GM21390 (cell line): ENCODE data around the gene CD1D.

Experiments used
- ATAC-seq: cut with Tn5 transposase; IDR thresholded peaks from one replicate; pipeline ENCODE4 v1.9.1; 2021; ENCODE audit not compliant: unreplicated experiment

Gene CD1D

GRCh38 chr1:158180741-158181576, at the start of gene CD1D:
CD1D (plus strand) TSS chr1:158180895; CDS start chr1:158181102, 207 bp downstream.
- ATAC-seq: no peak

GRCh38 chr1:158131217-158131616, 49.5 kb upstream of the CD1D start:
- no peak for ATAC-seq

- ATAC-seq: no peak
These were observed 39.9 kb upstream of the CD1D start for GRCh38 chr1:158140764-158141192.

GRCh38 chr1:158145173-158145719, 35.4 kb upstream of the CD1D start:
- ATAC-seq: no peak

- no peak for ATAC-seq
These were observed 34.5 kb upstream of the CD1D start for GRCh38 chr1:158146165-158146564.

GRCh38 chr1:158146739-158147138, 34.0 kb upstream of the CD1D start:
- ATAC-seq: no peak

GRCh38 chr1:158147401-158147800, 33.3 kb upstream of the CD1D start:
- no peak for ATAC-seq

GRCh38 chr1:158147869-158148268, 32.8 kb upstream of the CD1D start:
- ATAC-seq: no peak

GRCh38 chr1:158148468-158148867, 32.2 kb upstream of the CD1D start:
- ATAC-seq: no peak

GRCh38 chr1:158149175-158149574, 31.5 kb upstream of the CD1D start:
- no peak for ATAC-seq

GRCh38 chr1:158149577-158150269, 31.0 kb upstream of the CD1D start:
- no peak for ATAC-seq

- ATAC-seq: no peak
These were observed 30.2 kb upstream of the CD1D start for GRCh38 chr1:158150523-158150922.

GRCh38 chr1:158153179-158153578, 27.5 kb upstream of the CD1D start:
- no peak for ATAC-seq

GRCh38 chr1:158153746-158154444, 26.8 kb upstream of the CD1D start:
- ATAC-seq: no peak

- no peak for ATAC-seq
These were observed 26.2 kb upstream of the CD1D start for GRCh38 chr1:158154501-158154900.

GRCh38 chr1:158155673-158156072, 25.0 kb upstream of the CD1D start:
- ATAC-seq: no peak

GRCh38 chr1:158159597-158159996, 21.1 kb upstream of the CD1D start:
- no peak for ATAC-seq

GRCh38 chr1:158161446-158161845, 19.2 kb upstream of the CD1D start:
- no peak for ATAC-seq

GRCh38 chr1:158163000-158163947, 17.4 kb upstream of the CD1D start:
- peak; percentile 100 for ATAC-seq

- ATAC-seq: no peak
These were observed 11.6 kb upstream of the CD1D start for GRCh38 chr1:158169105-158169504.
